Tibial nerve (tissue), 4 donors: ENCODE measurements around the gene PNMA1. TPM values are rescaled to one million over a fixed set of nuclear protein-coding genes. Genes with fewer than 3 reads are reported as not detected.

ENCODE experiments used
- DNase-seq, 2 donors: peaks; one replicate each; pipeline ENCODE4 v3.0.0-alpha.2; 2019; ENCODE audit warnings: low spot score in 2 of 2
- H3K27ac ChIP-seq, 4 donors: fragments of 200-600 bp; sonication (generic) in 3 of 4; one replicate each; pipeline ENCODE4 v1.5.1; 2017 to 2019; ENCODE audit warnings: mild to moderate bottlenecking in 1 of 4
- H3K27me3 ChIP-seq, 2 donors: fragments of 200-600 bp; sonication (generic) in 1 of 2; one replicate each; pipeline versions ENCODE4 v1.5.1 to v1.6.0; 2017 to 2019
- H3K36me3 ChIP-seq, 3 donors: fragments of 200-600 bp; sonication (generic); one replicate each; pipeline ENCODE4 v1.5.1; 2018 to 2019
- H3K4me1 ChIP-seq, 4 donors: fragments of 200-600 bp; sonication (generic) in 3 of 4; one replicate each; pipeline ENCODE4 v1.5.1; 2017 to 2019
- H3K4me3 ChIP-seq, 4 donors: fragments of 200-600 bp; sonication (generic) in 3 of 4; one replicate each; pipeline ENCODE4 v1.5.1; 2017 to 2019; ENCODE audit warnings: mild to moderate bottlenecking in 1 of 4, moderate library complexity in 1 of 4
- H3K9me3 ChIP-seq, 4 donors: fragments of 200-600 bp; sonication (generic) in 3 of 4; one replicate each; pipeline ENCODE4 v1.5.1; 2017 to 2019
- CTCF ChIP-seq, 5 experiments: fragments of 200-600 bp in 3 of 5; fragments of 450-650 bp in 2 of 5; sonication (generic) in 3 of 5; IDR thresholded peaks; one replicate each; pipeline ENCODE4 v1.5.1; 2016 to 2019; ENCODE audit warnings: antibody characterized with exemption in 5 of 5, mild to moderate bottlenecking in 3 of 5, moderate library complexity in 2 of 5
- EP300 ChIP-seq, 2 donors: sonication (generic); formaldehyde crosslinking; IDR thresholded peaks; one replicate each; pipeline ENCODE4 v1.6.1; 2017; ENCODE audit warnings: antibody characterized with exemption in 2 of 2, mild to moderate bottlenecking in 1 of 2
- POLR2A ChIP-seq, 2 donors: fragments of 450-650 bp; IDR thresholded peaks; one replicate each; pipeline ENCODE4 v1.6.1; 2017; ENCODE audit warnings: antibody characterized with exemption in 2 of 2, mild to moderate bottlenecking in 2 of 2, moderate library complexity in 2 of 2
- WGBS, 2 donors: methylation state at CpG; one replicate each; pipeline ENCODE4 v1.1.5; 2018; 5-methylcytosine and 5-hydroxymethylcytosine counted together
- total RNA-seq, 4 donors: library from RNA; depleted of rRNA; stranded (reverse); fragments of >200 nt; gene quantifications; one replicate each; pipeline ENCODE4 v1.1.0, GENCODE V29; 2016

The PNMA1 gene
- total RNA-seq, 4 donors from 2014 or later: 21.2 to 43.5 (median 34.2) TPM

DNA sequence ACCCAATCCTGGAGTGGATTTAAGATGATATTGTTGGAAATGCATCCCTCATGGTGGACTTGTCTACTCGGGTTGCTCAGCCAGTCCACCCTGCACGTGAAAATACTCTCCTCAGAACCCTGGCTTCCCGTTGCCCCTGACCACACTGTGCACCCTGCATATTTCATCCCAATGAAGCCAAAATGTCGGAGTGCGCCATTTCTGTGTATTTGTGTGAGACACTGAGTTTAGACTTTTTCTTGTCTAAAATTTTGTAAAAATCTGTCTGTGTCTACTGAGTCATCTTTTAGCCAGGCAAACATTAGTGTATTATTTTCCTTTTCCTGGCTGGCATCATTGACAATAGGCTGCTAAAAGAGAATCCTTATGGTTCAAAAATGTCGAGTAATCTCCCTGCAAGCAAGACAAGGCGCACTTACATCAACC lies 485 bp upstream of the PNMA1 start:
- Histone ChIP-seq H3K4me3 (peak overlapping the region in 3 of 4 donors; percentile 53 to 90 (median 84)), H3K4me1 (peaks cover 0 to 52% (median 30%) of the 10 kb centered on the region in 4 donors), H3K9me3 (no peaks in the 10 kb centered on the region), H3K27me3 (no peaks in the 10 kb centered on the region), H3K27ac (peak overlapping the region; percentile 85 to 99 (median 90)), H3K36me3 (peaks cover 0 to 38% (median 6%) of the 10 kb centered on the region in 3 donors)
- no peak for TF ChIP-seq EP300 (IDR thresholded peaks at IDR 0.05)
- TF ChIP-seq POLR2A (IDR thresholded peaks at IDR 0.05): no peak
- no peak for TF ChIP-seq CTCF (IDR thresholded peaks at IDR 0.05)
- WGBS, 2 donors: 33 to 35% methylated on average over 7 of the region's 7 CpGs
- no peak for DNase-seq

DNA sequence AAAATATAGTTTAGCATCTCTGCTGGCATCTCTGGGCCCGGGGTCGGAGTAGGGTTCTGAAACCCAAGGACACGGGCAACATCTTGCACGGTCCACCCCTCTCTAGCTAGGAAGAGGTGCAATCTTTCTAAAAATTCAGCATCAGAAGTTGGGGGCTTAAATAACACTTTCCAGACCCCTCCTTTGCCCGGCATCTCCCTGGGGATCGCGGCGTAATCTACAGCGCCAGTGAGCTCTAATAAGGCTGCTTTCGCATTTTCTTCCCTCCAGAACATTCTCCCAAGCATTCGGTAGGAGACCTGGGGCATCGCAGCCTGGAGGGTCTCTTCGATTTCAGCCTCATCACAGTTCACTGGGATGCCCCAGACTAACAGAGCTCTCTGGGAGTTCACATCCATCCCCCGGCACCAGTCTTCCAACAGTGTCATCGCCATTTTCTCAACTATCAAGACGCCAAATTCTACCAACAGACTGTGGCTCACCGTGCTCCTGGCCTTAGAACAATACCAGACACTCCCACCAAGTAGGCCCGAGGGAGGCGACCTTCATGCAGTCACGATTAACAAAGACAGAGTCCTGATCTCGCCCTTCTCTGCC lies 880 bp downstream of the PNMA1 start:
- no peaks in the 10 kb centered on the region for H3K27me3 ChIP-seq
- no peak for TF ChIP-seq POLR2A (IDR thresholded peaks at IDR 0.05)
- TF ChIP-seq CTCF (IDR thresholded peaks at IDR 0.05): no peak
- peak in 1 of 2 donors; percentile 8 for TF ChIP-seq EP300 (IDR thresholded peaks at IDR 0.05)
- H3K4me3 ChIP-seq: peak overlapping the region; percentile 53 to 97 (median 87)
- no peak for DNase-seq
- no peaks in the 10 kb centered on the region for H3K9me3 ChIP-seq
- H3K27ac ChIP-seq: peak overlapping the region; percentile 85 to 99 (median 90)
- H3K36me3 ChIP-seq: peaks cover 0 to 24% (median 6%) of the 10 kb centered on the region in 3 donors
- 1% methylated on average over 21 of the region's 21 CpGs for WGBS, 2 donors
- peaks cover 0 to 39% (median 24%) of the 10 kb centered on the region in 4 donors for H3K4me1 ChIP-seq

- WGBS, 2 donors: 1 to 13% methylated on average over 15 to 20 of the region's 20 CpGs
- Histone ChIP-seq H3K4me1 (peaks cover 0 to 32% (median 18%) of the 10 kb centered on the region in 4 donors), H3K36me3 (peaks cover 0 to 18% (median 3%) of the 10 kb centered on the region in 3 donors), H3K27ac (peak overlapping the region; percentile 85 to 99 (median 90)), H3K9me3 (no peaks in the 10 kb centered on the region), H3K27me3 (no peaks in the 10 kb centered on the region), H3K4me3 (peak overlapping the region; percentile 53 to 97 (median 87))
- DNase-seq: no peak
- TF ChIP-seq POLR2A (IDR thresholded peaks at IDR 0.05): no peak
- no peak for TF ChIP-seq EP300 (IDR thresholded peaks at IDR 0.05)
- no peak for TF ChIP-seq CTCF (IDR thresholded peaks at IDR 0.05)
These were observed 1.5 kb downstream of the PNMA1 start for GRCh38 chr14:73712540-73713180.

DNA sequence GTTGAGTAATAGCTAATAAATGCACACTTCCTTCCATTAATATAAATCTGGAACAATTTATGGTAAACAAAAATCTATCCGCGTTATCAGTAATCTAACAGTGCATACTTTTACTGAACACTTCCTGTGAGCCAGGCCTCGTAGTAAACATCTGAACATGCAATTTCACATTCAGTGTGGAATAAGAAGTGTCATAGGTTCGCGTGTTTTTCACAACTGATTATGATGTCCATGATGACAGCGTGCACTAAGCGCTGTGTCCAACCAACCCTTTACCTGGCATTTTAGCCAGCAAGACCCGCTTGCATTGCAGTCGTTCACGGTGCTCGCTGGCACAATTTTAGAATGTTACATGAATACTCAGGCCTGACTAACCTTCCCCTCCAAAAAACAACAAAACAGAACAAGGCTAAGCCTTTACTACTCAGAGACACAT lies 2.1 kb downstream of the PNMA1 start:
- H3K9me3 ChIP-seq: no peaks in the 10 kb centered on the region
- peak overlapping the region; percentile 53 to 97 (median 87) for H3K4me3 ChIP-seq
- no peak for DNase-seq
- peaks cover 0 to 27% (median 12%) of the 10 kb centered on the region in 4 donors for H3K4me1 ChIP-seq
- TF ChIP-seq CTCF (IDR thresholded peaks at IDR 0.05) (no peak), EP300 (IDR thresholded peaks at IDR 0.05) (no peak), POLR2A (IDR thresholded peaks at IDR 0.05) (no peak)
- H3K36me3 ChIP-seq: peaks cover 0 to 15% (median 0%) of the 10 kb centered on the region in 3 donors
- no peaks in the 10 kb centered on the region for H3K27me3 ChIP-seq
- peak overlapping the region; percentile 85 to 99 (median 90) for H3K27ac ChIP-seq
- WGBS, 2 donors: 7 to 10% methylated on average over 11 of the region's 11 CpGs

DNA sequence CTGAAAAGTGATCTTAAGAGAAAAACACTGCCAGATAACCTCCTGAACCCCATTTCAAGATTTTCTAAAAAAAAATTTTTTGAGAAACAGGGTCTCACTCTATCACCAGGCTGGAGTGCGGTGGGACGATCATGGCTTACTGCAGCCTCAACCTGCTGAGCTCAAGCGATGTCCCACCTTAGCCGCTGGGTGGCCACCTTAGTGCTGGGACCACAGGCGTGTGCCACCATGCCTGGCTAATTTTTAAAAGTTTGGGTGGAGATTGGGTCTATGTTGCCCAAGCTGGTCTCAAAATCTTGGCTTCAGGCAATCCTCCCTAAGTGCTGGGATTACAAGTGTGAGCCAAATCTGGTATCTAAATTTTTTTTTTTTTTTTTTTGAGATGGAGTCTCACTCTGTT lies 3.4 kb downstream of the PNMA1 start:
- DNase-seq: no peak
- no peak overlapping the region for H3K27ac ChIP-seq
- TF ChIP-seq CTCF (IDR thresholded peaks at IDR 0.05) (no peak), EP300 (IDR thresholded peaks at IDR 0.05) (no peak), POLR2A (IDR thresholded peaks at IDR 0.05) (no peak)
- H3K36me3 ChIP-seq: peaks cover 0 to 6% (median 0%) of the 10 kb centered on the region in 3 donors
- 93 to 94% methylated on average over 5 of the region's 5 CpGs for WGBS, 2 donors
- H3K4me1 ChIP-seq: peaks cover 0 to 22% (median 9%) of the 10 kb centered on the region in 4 donors
- no peaks in the 10 kb centered on the region for H3K9me3 ChIP-seq
- H3K4me3 ChIP-seq: no peak overlapping the region
- no peaks in the 10 kb centered on the region for H3K27me3 ChIP-seq
